Endothelial cell of umbilical vein (primary cell): ENCODE results near the gene MOB3A. TPM values are rescaled to one million over a fixed set of nuclear protein-coding genes. Genes with fewer than 3 reads are reported as not detected.

Experiments
- BruUV-seq: library from RNA; stranded (reverse); fragments of 400-500 nt; replicated peaks from 2 replicates; lab custom pipeline; 2021; lab: Mats Ljungman, UMichigan
- CTCF ChIA-PET: fragments of 300-600, 350-600 bp; sonication (Branson Sonifier 250); formaldehyde crosslinking; loops from one replicate; lab custom pipeline; 2021; ENCODE audit warnings: antibody characterized with exemption, inconsistent platforms; lab: Charles Lee
- POLR2A ChIA-PET: fragments of 300-600, 350-600 bp; sonication (Branson Sonifier 250); formaldehyde crosslinking; loops from one replicate; lab custom pipeline; 2021; ENCODE audit warnings: antibody characterized with exemption, inconsistent platforms; lab: Charles Lee
- DNase-seq: peaks from one replicate; pipeline ENCODE4 v3.0.0-alpha.2; 2011; ENCODE audit warnings: low read depth, low spot score
- FAIRE-seq: peaks from 2 replicates; lab custom pipeline; 2011; peaks lifted over from hg19 to GRCh38; lab: Jason Lieb, UNC
- H2AFZ ChIP-seq: 2 replicates; pipeline ENCODE4 v1.6.0; 2012; ENCODE audit warnings: low read depth, low read length, control low read depth, inconsistent platforms
- H3K27ac ChIP-seq: 2 replicates; pipeline ENCODE4 v1.5.1; 2011; ENCODE audit warnings: low read depth, mild to moderate bottlenecking, control low read depth, low read length, moderate library complexity; ENCODE audit not compliant: insufficient read depth
- H3K27me3 ChIP-seq, 2 experiments: 2 replicates each; pipeline versions ENCODE4 v1.6.0 to v1.6.1; 2011; ENCODE audit warnings: low read length in 2 of 2, mixed read lengths in 1 of 2; ENCODE audit not compliant: control insufficient read depth in 2 of 2, insufficient read depth in 2 of 2
- H3K36me3 ChIP-seq, 2 experiments: 2 replicates in 1 of 2; 3 replicates in 1 of 2; pipeline ENCODE4 v1.5.1; 2011; ENCODE audit warnings: low read length in 2 of 2, mild to moderate bottlenecking in 1 of 2, moderate library complexity in 1 of 2; ENCODE audit not compliant: control insufficient read depth in 2 of 2, insufficient read depth in 2 of 2; ENCODE audit errors: extremely low read depth in 1 of 2
- H3K4me1 ChIP-seq: 3 replicates; pipeline ENCODE4 v1.5.1; 2011; ENCODE audit warnings: mild to moderate bottlenecking, low read length; ENCODE audit not compliant: control insufficient read depth, insufficient read depth; ENCODE audit errors: extremely low read depth
- H3K4me2 ChIP-seq: 2 replicates; pipeline ENCODE4 v1.6.1; 2011; ENCODE audit warnings: low read length, control low read depth, mixed read lengths; ENCODE audit not compliant: insufficient read depth
- H3K4me3 ChIP-seq, 3 experiments: fragments of 200-600 bp in 1 of 3; sonication (generic), shearing (Covaris generic) in 1 of 3; replicated peaks in 1 of 3; 2 replicates each; pipeline ENCODE4 v1.5.1; 2011 to 2016; ENCODE audit warnings: control low read depth in 3 of 3, low read length in 3 of 3, mild to moderate bottlenecking in 2 of 3, inconsistent platforms in 1 of 3, low read depth in 1 of 3, moderate library complexity in 1 of 3; ENCODE audit not compliant: insufficient read depth in 1 of 3
- H3K79me2 ChIP-seq: 2 replicates; pipeline ENCODE4 v1.6.0; 2012; ENCODE audit warnings: low read length, inconsistent platforms; ENCODE audit not compliant: control insufficient read depth, insufficient read depth
- H3K9ac ChIP-seq: replicated peaks from 2 replicates; pipeline ENCODE3; 2011; ENCODE audit warnings: low read length, control low read depth; ENCODE audit not compliant: insufficient read depth; ENCODE audit errors: extremely low read depth
- H3K9me1 ChIP-seq: replicated peaks from 3 replicates; pipeline ENCODE4 v1.6.0; 2011; ENCODE audit warnings: mild to moderate bottlenecking, low read length; ENCODE audit not compliant: control insufficient read depth, insufficient read depth; ENCODE audit errors: extremely low read depth
- H3K9me3 ChIP-seq: replicated peaks from 2 replicates; pipeline ENCODE4 v1.5.1; 2012; ENCODE audit warnings: low read length, inconsistent platforms; ENCODE audit not compliant: control insufficient read depth, insufficient read depth
- H4K20me1 ChIP-seq: replicated peaks from 2 replicates; pipeline ENCODE3; 2011; ENCODE audit warnings: mild to moderate bottlenecking, low read length; ENCODE audit not compliant: control insufficient read depth, insufficient read depth; ENCODE audit errors: extremely low read depth
- CTCF ChIP-seq, 2 donors: IDR thresholded peaks; 1 replicate in 1 of 2; 2 replicates in 1 of 2; pipeline ENCODE4 v1.5.1; 2011; ENCODE audit warnings: low read length in 2 of 2, mild to moderate bottlenecking in 2 of 2, moderate library complexity in 2 of 2, control low read depth in 1 of 2, inconsistent platforms in 1 of 2, low read depth in 1 of 2; ENCODE audit not compliant: insufficient read depth in 1 of 2; ENCODE audit errors: extremely low read depth in 1 of 2
- EZH2 ChIP-seq: IDR thresholded peaks from 2 replicates; pipeline ENCODE4 v1.6.1; 2012; ENCODE audit warnings: borderline replicate concordance, low read depth, mild to moderate bottlenecking, moderate library complexity, low read length, inconsistent platforms; ENCODE audit not compliant: severe bottlenecking
- FOS ChIP-seq: IDR thresholded peaks from 2 replicates; pipeline ENCODE4 v1.6.1; 2011; ENCODE audit warnings: mild to moderate bottlenecking, low read length, moderate library complexity, borderline replicate concordance; ENCODE audit not compliant: insufficient read depth
- GATA2 ChIP-seq: IDR thresholded peaks from 2 replicates; pipeline ENCODE4 v1.7.0; 2011; ENCODE audit warnings: low read depth, mild to moderate bottlenecking, moderate library complexity, mixed read lengths, low read length; ENCODE audit not compliant: insufficient read length, insufficient read depth
- JUN ChIP-seq: IDR thresholded peaks from 2 replicates; pipeline ENCODE4 v1.6.1; 2011; ENCODE audit warnings: borderline replicate concordance, low read depth; ENCODE audit not compliant: insufficient read length, insufficient read depth
- MAX ChIP-seq: IDR thresholded peaks from 2 replicates; pipeline ENCODE4 v1.6.1; 2011; ENCODE audit not compliant: insufficient read depth, insufficient read length
- MYC ChIP-seq: IDR thresholded peaks from one replicate; pipeline ENCODE4 v1.6.1; 2011; ENCODE audit warnings: mild to moderate bottlenecking, low read depth, low read length
- POLR2A ChIP-seq: IDR thresholded peaks from 2 replicates; pipeline ENCODE4 v1.6.1; 2012; ENCODE audit warnings: low read depth, mild to moderate bottlenecking, control low read depth, low read length
- POLR2AphosphoS5 ChIP-seq: IDR thresholded peaks from 2 replicates; pipeline ENCODE4 v1.6.1; 2012; ENCODE audit warnings: low read depth, mild to moderate bottlenecking, control low read depth, low read length, moderate library complexity; ENCODE audit not compliant: insufficient read depth
- dilution Hi-C: fragments of 300-500 bp; cut with MboI; formaldehyde crosslinking; loops from one replicate; pipeline ENCODE4 v1.15.0; 2019; ENCODE audit warnings: low sequenced_read_pairs; ENCODE audit not compliant: extremely low pct_ligation_motif_present
- intact Hi-C: fragments of 100-400 bp; cut with micrococcal nuclease; formaldehyde crosslinking; loops from one replicate; pipeline ENCODE4 v1.10.0; 2022
- polyA plus RNA-seq, 4 experiments: library from polyadenylated mRNA; depleted of rRNA in 3 of 4; stranded (reverse) in 3 of 4; unstranded in 1 of 4; fragments of >200 nt; gene quantifications; 2 replicates each; pipeline versions ENCODE4 v1.2.1 to v1.2.3, GENCODE V29; 2011 to 2012; ENCODE audit warnings: missing spikeins in 1 of 4
- total RNA-seq: library from RNA; stranded (reverse); gene quantifications from 2 replicates; pipeline ENCODE4 v1.2.3, GENCODE V29; 2021

The MOB3A gene
- total and polyA plus RNA-seq, 2 donors (not counting 3 experiments of a cell fraction or from before 2014, with no cell fraction given), result 46.5 to 59.7 TPM

- ChIA-PET POLR2A (no interaction called here), CTCF (no interaction called here)
- TF ChIP-seq POLR2A, result no peak
- no peak for TF ChIP-seq CTCF (IDR thresholded peaks at IDR 0.05; ENCODE audit: extremely low read depth in 1 of 2, insufficient read depth in 1 of 2, low read depth in 1 of 2, low read length in 2 of 2)
- intact Hi-C loops (no loop called here), dilution Hi-C loops (no loop called here)
- no peaks in the 10 kb centered on the region for H3K9me3 ChIP-seq
- no peak for FAIRE-seq
- no peak overlapping the region for H2AFZ ChIP-seq
- no TSS peak for BruUV-seq
- H3K27me3 ChIP-seq, result no peaks in the 10 kb centered on the region
- no peak overlapping the region for H3K9ac ChIP-seq
- peaks cover 14 to 71% of the 10 kb centered on the region in 2 experiments for H3K36me3 ChIP-seq
- no peak overlapping the region for H3K4me3 ChIP-seq
- H3K4me1 ChIP-seq, result no peaks in the 10 kb centered on the region
- H3K79me2 ChIP-seq, result peaks cover 2% of the 10 kb centered on the region
- H3K27ac ChIP-seq, result no peak overlapping the region
- no peaks in the 10 kb centered on the region for H3K9me1 ChIP-seq
- H4K20me1 ChIP-seq, result no peaks in the 10 kb centered on the region
- no peak overlapping the region for H3K4me2 ChIP-seq
- DNase-seq, result no peak
Measured at GRCh38 chr19:2127758-2128157, 31.6 kb upstream of the MOB3A start.

GRCh38 chr19:2126879-2127518 lies 30.9 kb upstream of the MOB3A start:
- intact Hi-C loops (no loop called here), dilution Hi-C loops (no loop called here)
- no peaks in the 10 kb centered on the region for H3K9me1 ChIP-seq
- no peak overlapping the region for H3K27ac ChIP-seq
- ChIA-PET POLR2A (no interaction called here), CTCF (no interaction called here)
- no peaks in the 10 kb centered on the region for H3K4me1 ChIP-seq
- TF ChIP-seq MYC, result no peak
- TF ChIP-seq MAX, result no peak
- TF ChIP-seq POLR2A, result no peak
- no peak for TF ChIP-seq CTCF (IDR thresholded peaks at IDR 0.05; ENCODE audit: extremely low read depth in 1 of 2, insufficient read depth in 1 of 2, low read depth in 1 of 2, low read length in 2 of 2)
- TF ChIP-seq EZH2, result no peak
- no peak for TF ChIP-seq GATA2
- TF ChIP-seq FOS, result no peak
- TF ChIP-seq JUN, result no peak
- no peak for TF ChIP-seq POLR2AphosphoS5
- H3K36me3 ChIP-seq, result peaks cover 12 to 72% of the 10 kb centered on the region in 2 experiments
- no peak overlapping the region for H3K4me3 ChIP-seq
- FAIRE-seq (no peak), DNase-seq (no peak)
- H4K20me1 ChIP-seq, result no peaks in the 10 kb centered on the region
- no peak overlapping the region for H3K4me2 ChIP-seq
- H2AFZ ChIP-seq, result no peak overlapping the region
- H3K27me3 ChIP-seq, result no peaks in the 10 kb centered on the region
- H3K9me3 ChIP-seq, result no peaks in the 10 kb centered on the region
- BruUV-seq, result no TSS peak
- H3K79me2 ChIP-seq, result peaks cover 2% of the 10 kb centered on the region
- H3K9ac ChIP-seq, result no peak overlapping the region
